Measurements from ENCODE around the gene MTG2.

The MTG2 gene

DNA sequence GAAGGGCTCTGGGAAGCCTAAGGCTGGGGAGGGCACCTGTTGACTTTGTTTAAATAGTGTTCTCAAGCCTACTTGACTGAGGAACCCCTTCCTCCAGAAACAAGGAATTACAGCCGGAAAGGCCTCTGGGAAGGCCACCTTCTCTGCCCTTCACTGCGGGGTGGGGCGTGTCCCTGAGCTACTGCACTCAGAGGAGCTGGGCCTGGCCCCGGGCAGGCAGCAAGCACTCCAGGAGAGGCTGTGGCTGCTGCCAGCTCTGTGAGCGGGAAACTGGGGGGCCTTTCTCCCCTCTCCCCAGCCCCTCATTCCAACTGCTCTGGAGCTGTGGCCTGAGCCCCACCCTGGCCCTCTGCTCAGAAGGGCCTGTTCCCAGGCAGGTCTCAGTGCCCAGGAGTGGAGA is 51.5 kb downstream of the MTG2 start:
- no peak for DNase-seq (ENCODE audit: low read depth in 2 of 2)

DNA sequence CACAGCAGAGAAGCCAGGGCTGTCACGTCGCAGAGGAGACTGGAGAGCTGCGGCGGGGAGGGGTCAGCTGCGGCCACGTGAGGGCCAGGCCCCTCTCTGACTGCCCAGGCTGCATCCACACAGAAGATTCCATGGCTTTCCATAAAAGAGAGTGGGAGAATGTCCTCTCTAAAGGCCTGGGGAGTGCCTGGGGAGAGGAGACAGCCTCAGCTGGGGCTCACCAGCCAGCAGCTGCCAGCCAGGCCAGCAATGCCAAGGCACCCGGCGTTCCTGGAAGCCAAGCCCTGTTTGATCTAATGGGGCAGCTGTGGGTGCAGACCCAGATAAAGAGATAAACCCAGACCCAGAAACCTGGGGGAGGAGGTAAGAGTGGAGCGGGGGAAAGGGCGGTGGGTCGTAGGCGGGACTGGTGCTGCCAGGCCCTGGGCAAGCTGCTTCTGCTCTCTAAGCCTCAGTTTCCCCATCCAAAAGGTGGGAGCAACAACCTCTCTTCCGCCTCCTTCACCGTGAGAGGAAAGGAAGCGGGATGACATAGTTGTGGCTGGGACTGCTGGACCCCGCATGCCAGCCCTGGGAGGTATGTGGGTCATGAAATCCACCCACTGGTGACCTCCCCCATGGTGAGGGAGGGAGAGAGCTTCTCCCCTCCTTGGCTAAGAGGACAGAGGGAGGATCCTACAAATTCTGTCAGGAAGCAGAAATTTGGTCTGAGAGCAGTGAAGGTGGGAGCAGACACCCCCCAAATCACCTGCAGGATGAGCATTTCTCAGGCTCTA is 52.4 kb downstream of the MTG2 start:
- no peak for DNase-seq (ENCODE audit: low read depth in 2 of 2)

DNA sequence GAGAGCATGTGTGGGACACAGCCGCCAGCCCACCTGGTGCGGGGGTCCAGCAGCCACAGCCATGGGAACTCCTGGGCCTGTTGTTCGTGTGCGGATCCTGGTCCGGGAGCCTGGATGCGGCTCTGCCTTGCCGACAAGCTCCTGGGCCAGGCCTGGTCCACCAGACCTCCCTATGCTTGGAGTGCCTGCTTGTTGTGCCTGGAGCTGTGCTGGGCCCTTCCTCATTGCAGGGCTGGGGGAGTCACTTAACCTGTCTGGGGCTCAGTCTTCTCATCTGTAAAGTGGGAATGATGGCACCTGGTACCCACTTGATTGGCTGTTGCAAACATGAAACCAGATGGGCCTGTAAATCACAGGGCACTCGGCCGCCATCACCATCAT is 52.9 kb downstream of the MTG2 start:
- no peak for DNase-seq (ENCODE audit: low read depth in 2 of 2)

DNA sequence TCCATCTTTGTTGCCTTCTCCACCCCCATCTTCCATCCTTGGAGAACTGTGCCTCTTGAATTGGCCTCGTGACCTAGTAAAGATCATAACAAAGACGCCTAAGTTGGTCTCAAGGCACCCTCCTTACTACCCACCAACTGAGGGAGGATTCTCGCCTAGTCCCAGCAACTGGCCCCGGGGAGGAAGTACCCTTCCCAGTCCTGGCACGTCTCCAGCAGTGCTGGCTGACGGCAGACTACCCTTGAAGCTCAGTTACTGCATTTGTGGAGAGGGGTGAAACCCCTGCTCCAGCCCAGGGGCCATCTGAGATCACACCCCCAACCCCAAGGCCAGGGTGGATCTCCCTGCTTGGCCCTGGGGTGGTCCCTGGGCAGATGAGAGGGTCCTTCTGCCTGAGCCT is 53.4 kb downstream of the MTG2 start:
- DNase-seq (ENCODE audit: low read depth in 2 of 2): no peak

DNA sequence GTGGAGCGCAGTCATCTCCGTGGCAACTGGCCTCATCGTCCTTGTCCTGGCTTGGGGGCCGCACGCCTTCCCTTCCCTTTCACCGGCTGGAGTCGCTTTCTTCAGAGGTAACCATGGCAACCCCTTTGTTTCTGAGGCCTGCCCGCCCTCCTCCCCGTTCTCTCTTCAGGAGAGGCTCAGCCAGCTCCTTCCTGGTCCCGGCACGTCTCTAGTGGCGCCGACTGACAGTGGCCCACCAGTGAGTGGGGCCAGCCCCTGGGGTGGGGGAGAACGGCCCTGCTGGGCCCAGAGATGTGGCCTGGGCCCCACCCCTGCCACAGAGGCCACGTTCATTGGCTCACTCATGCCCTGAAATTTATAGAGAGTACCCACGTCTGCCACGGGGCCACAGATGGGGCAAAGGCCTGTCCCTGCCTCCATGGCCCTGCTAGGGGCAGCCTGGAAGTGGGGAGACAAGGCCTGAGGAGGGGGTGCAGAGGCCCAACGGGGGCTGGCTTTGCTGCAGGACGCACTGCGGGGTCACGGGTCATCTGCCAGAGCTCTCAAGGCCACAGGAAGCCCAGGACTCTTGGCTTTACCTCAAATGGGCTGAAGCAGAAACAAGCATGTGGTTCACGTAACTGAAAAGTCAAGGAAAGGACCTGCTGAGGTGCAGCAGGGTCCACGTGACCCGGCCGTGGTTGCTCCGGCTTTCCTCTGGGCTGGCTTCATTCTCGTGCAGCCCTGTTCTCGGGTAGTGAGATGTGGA is 54.1 kb downstream of the MTG2 start:
- no peak for DNase-seq (ENCODE audit: low read depth in 2 of 2)

DNA sequence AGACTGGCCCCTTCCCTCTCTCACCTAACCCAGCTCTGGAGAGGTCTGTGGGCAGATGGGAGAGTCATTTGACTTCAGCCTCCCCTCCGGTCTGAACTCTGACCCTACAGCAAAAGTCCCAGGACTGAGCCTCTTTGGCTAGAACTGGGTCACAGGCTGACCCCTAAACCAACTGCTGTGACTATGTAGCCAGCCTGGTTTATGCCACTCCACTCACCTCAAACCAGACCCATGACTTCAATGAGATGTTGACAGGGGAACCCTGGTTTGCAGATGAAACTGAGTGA is 54.6 kb downstream of the MTG2 start:
- no peak for DNase-seq (ENCODE audit: low read depth in 2 of 2)

DNA sequence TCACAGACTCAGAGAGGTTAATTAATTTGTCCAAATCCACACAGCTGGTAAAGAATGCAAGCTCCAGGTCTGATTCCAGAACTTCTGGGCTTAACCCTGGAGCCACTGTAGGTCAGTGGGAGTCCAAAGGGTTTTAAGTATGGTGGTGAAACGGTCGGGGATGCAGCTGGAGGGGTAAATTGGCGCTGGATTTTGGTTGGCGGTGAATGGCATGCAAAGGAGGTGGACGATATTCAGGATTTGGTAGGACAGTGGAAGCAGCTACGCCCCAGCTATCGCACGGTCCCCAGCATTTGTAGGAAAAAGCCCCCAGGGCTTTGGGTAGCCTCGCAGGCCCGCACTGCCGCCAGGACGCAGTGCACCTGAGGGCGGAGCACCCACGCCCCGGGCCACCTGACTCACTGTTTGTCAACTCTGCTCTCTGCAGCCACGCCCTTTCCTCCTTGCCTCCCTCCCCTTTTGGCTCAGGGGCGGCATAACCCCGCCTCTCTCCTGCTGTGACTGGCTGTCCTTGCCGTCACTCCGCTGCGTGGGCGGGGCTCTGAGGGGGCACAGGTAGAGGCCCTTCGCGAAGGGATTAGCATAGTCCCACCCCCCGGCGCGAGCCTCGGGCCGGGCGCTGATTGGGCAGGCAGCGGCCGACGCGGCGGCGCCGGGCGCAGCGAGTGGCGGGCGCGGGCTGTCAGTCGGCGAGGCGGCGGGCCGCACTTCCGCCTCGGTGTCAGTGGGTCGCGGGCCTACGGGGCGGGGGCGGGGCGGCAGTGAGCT is 55.2 kb downstream of the MTG2 start, which contains the start of gene OSBPL2:
Gene OSBPL2 (plus strand): TSS at position 721 of the 768 bp plus-strand sequence. CDS start 17,664 bp downstream, outside the sequence.
- peak; percentile 100 for DNase-seq (ENCODE audit: low read depth in 2 of 2)

DNA sequence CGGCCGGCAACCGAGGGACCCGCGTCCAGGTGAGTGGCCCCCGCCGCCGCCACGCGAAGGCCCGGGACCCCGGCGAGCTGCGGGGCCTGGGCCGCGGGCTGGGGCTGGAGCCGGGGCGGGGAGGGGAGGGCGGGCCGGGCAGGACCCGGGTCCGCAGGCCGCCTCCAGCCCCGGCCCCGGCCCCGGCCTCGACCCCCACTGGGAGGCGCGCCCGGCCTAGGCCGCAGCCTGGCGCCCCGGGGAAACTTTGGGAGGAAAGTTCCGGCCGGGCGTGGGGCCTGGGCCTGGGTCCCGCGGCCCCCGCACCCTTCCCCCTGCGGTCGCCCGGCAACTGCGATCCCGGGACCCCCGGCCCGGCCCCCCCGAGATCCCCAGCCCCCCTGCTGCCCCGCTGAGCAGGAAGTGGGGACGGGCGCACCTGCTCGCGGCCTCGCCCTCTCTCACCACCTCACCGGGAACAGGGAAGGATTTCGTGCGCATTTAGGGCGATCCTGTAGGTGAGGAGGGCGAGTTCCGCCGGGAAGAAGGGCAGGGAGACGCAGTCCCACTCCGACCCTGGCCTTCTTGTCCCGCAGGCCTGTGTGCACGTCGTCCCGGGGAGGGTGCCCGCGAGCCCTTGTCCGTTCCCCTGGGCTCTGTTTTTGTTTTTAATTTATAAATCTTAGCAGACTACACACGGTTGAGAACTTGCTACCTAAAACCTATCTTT is 55.9 kb downstream of the MTG2 start:
- no peak for DNase-seq (ENCODE audit: low read depth in 2 of 2)

DNA sequence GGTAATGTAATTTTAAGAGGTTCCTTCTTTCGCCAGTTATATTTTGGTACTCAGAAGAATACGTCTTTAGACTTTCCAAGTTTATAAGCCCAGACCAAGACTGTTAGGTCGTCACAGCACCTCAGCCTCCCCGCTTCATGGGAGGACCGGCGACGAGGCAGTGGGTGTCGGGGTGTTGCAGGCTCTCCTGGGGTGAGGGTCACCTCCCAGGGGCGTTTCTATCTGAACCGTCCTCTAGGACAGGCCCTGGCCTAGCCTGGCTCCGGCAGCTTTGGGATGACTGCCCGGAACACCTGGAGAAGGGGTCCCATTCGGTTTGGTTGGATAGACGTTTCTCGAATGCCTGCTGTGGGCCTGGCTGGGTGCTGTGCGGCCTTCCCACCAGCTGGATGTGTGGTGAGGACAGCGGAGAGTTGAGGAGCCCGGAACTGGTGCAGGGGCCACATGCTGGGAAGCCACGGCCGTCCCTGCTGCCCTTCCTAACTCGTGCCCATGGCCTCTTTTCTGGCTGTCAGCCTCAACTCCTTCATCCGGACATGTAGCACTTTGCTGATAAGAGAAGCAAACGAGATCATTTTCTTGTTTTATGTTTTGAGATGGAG is 56.6 kb downstream of the MTG2 start:
- DNase-seq (ENCODE audit: low read depth in 2 of 2): no peak

DNA sequence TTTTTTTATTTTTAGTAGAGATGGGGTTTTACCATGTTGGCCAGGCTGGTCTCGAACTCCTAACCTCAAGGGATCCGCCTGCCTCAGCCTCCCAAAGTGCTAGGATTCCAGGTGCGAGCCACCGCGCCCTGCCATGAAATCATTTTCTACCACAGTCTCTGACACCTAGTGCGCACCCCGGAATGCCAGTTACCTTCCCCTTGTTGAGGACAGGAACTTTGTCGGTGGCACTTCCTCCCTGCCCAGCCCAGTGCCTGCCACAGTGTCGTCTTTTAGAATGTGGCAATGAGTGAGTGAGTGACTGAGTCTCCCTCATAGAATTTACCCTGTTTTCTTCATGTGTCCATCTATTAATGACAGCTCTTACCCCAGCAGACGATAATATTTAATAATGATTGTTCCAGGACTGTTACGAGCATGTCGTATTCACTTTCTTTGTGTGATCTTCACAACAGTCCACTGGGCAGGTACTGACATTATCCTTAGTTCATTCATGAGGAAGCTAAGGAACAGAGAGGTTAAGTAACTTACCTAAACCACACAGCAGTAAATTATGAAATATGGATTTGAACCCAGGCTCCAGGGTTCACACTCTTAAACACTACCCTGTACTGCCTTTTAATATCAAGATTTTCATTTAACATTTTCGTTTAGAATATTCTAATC is 57.3 kb downstream of the MTG2 start:
- DNase-seq (ENCODE audit: low read depth in 2 of 2): no peak

DNA sequence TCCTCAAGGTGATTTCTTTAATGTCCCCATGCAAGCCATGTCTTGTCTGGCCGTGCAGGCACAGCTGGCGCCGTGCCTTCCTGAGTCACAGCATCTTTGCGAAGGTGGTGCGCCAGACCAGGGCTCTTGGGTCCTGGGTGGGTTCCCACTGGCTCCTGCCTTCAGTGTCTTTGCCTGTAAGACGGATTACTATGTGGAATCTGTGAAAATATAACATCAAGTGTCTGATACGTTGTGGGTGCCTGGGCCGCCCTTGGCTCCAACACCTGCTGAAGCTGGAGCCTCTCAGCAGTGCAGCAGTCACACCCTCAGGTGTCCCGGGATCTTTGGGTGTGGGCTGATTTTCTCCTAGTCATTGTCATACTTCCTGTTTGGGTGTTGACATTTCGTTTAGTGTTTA is 58.7 kb downstream of the MTG2 start:
- no peak for DNase-seq (ENCODE audit: low read depth in 2 of 2)

DNA sequence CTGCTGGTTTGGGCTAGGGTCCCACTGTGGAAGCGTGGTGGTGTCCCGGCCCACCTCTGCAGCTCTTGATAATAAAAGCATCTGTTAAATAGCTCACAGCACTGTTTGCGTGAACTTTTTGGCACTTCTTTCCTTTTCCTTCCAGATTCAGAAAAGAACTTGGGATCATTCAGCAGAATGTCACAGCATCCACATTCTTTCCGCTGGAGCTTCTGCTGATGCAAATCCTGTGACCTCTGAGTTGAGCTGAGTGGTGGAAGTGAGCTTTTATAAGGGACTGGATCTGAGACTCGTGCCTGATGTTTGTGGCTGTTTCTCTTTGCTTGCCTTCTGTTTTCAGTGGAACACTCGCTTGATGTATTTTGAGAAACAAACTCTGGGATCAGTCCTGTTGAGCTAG is 59.3 kb downstream of the MTG2 start:
- DNase-seq (ENCODE audit: low read depth in 2 of 2): no peak

DNA sequence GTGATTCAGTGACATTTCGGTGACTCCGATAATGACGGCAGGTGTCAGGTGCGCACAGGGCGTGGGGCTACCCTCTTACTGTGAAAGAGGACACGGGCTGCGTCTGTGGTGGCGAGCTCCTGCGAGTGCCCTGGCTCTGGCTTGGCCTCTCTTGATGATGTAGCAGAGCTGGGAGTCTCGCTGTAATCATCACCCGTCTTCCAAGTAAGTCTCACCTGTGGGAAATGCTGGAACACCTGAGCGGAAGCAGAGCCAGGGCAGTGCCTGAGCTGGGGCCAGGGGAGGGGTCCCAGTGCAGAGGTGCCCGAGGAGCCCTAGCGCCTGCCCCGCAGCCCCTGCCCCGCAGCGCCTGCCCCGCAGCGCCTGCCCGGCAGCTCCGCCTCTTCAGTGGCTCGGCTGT is 60.3 kb downstream of the MTG2 start:
- DNase-seq (ENCODE audit: low read depth in 2 of 2): no peak

DNA sequence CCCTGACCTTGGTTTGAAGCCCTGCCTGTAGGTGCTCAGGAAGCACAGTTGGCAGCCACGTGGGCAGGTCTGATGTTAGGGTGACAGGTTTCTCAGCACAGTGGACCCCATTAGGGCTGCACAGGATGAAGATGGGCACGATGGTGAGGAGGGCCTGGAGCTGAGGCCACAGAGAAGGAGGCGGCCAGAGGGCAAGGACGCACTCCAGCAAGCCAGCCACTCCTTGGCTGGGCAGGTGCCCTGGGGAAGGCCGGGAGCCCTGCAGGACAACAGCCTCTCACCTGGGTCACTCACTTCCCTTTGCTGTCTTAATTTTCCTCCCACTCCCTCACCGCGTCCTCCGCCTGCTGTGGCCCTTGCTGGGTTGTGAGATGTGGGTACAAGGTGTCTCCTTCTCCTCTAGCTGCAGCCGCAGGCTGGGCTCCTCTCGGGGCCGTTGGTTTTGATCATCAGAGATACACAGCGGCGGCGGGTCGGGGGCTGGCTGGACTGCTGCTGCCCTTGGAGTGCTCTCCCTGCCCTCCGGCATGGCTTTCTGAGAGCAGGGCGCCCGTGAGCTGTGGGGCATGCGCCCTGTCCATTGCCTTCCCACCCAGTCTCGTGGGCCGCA is 61.2 kb downstream of the MTG2 start:
- DNase-seq (ENCODE audit: low read depth in 2 of 2): no peak

DNA sequence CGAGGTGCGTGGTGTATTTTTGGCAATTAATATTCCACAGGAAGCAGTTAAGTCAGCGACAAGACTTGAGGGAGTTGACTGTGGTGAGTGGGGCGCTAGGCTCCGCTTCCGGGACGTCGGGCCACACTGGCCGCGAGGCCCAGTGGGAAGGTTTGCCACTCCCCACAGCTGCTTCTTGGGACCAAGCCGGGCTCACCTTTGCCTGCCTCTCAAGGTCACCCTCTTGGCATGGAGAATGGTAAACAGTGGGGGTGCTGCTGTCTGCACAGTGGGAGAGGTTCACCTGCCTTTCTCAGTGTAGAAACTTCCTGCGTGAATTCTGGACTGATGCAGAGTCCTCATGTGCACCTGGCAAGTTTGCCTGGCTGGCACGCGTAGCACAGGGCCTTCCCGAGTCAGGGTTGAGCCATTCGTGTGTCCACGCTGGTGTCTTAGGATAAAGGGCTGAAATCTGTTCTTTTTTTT is 61.8 kb downstream of the MTG2 start:
- no peak for DNase-seq (ENCODE audit: low read depth in 2 of 2)

DNA sequence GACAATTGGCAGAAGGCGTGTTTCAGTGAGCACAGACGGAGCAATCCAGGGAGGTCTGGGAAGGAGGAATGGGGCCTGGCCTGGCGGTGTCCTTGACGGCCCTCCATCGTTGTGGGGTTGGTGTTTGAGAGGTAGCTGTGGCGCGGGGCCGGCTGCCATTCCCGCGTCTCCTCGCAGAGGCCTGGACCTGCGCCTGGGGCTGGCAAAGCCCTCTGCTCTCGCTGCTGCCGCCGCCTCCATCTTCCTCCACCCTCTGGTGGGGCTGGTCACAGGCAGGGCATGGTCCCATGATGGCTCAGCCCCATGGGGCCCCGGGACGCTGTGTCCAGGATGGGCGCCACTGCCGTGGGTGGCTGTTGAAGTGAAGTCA is 63.1 kb downstream of the MTG2 start:
- no peak for DNase-seq (ENCODE audit: low read depth in 2 of 2)

DNA sequence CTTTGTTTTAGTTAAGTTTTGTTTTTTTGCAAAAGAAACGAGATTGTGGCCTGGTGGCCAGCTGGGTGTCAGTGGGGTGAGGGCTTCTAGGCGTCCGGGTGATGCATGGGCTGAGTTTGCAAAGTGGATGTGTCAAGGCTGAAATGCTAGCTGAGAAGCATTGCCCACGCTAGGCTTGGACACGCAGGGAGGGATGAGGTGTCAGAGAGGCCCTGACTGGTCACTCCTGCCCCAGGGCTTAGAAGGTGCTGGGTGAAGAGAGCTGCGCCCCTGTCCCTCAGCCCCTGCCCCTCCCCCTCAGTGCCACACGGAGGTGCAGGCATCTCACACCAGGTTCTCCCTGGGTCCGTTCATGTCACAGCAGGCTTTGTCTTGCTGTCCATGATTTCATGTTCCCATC is 63.6 kb downstream of the MTG2 start:
- no peak for DNase-seq (ENCODE audit: low read depth in 2 of 2)

DNA sequence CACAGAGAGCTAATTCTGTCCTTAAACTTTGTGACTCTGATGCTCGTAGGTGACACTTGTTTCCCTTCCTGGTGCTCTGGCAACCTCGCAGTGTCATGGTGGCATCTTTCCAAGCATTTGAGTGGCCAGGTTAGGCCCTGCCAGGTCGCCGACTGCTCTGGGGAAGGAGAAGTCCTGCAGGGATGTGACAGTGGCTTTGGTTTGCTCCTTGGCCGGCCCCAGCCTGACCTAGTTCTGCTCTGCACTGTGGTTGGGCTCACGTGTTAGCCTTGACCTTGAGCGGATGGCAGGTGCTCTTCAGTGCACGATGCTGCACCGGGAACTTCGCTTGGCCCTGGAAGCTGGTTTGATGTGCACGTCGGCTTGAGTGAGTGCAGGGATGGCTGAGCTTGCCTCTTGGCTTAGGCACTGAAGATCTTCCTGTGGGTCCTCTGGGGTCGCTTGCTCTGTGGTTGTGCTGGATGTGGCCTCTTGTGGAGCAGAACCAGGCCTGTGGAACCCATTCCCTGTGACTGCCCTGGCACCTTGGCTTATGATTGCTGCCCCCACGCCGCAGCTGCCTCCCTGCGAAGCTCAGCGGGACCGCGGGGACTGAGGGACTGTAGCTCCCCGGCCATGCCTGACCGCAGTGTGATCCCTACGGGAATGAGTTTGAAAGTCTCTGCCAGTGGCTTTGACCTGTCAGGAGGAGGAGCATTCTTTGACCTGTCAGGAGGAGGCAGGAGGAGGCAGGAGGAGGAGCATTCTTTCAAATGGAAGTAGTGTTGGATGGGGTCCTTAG is 64.2 kb downstream of the MTG2 start:
- DNase-seq (ENCODE audit: low read depth in 2 of 2): no peak

DNA sequence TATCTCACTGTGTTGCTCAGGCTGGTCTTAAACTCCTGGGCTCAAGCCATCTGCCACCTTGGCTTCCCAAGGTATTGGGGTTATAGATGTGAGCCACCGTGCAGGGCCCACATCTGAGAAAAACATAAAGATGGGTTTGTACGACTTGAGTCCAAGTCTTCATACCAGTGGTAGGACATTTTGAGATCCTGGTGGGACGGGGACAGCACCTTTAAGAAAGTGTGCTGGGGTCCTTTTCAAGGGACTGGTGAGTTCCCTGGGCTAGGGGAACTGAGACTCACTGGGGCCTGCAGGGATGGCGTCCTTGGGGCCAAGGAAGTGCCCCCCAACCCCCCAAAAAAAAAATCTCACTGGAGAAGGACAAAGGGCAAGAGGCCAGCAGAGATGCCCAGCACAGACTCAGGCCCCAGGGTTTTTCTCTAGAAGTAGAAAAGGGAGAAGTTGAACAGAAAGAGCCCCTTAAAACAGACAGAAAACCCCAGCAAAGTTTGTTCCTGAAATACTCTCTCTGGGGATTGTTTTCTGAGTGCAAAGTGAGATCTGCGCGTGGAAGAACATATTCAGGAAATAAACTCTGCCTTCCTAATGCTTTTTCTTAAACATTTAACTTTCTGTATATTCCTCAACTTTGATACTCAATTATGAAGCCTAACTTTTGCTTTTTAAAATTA is 66.2 kb downstream of the MTG2 start:
- no peak for DNase-seq (ENCODE audit: low read depth in 2 of 2)

Measured in stimulated activated CD4-positive, alpha-beta T cell treated with anti-CD3 and anti-CD28 coated beads, Interleukin-4, amount 100 ng/mL, for 48 hours (primary cell).